DMS53 (cell line): ENCODE measurements around the gene SURF6.
"Not testable (repeated sequence)": the region's sequence is repeated elsewhere in the genome, so short reads cannot be mapped to it uniquely, and the experiment has no call there.

ENCODE experiments used
- DNase-seq: peaks from one replicate; lab custom pipeline; 2025; lab: John Stamatoyannopoulos, UW

The SURF6 gene

GRCh38 chr9:133327021-133327420 is 9.0 kb downstream of the SURF6 start:
- not testable (repeated sequence) for DNase-seq

GRCh38 chr9:133323991-133324703 is 11.8 kb downstream of the SURF6 start:
- DNase-seq: no peak

GRCh38 chr9:133323211-133323610 is 12.8 kb downstream of the SURF6 start:
- no peak for DNase-seq

GRCh38 chr9:133322701-133323100 is 13.3 kb downstream of the SURF6 start:
- no peak for DNase-seq

- no peak for DNase-seq
Measured at GRCh38 chr9:133321411-133321935, 14.5 kb downstream of the SURF6 start.

- no peak for DNase-seq
Measured at GRCh38 chr9:133320421-133320881, 15.5 kb downstream of the SURF6 start.

- not testable (repeated sequence) for DNase-seq
Measured at GRCh38 chr9:133317551-133317950, 18.4 kb downstream of the SURF6 start.

GRCh38 chr9:133315997-133316396 is 20.0 kb downstream of the SURF6 start:
- DNase-seq: no peak

GRCh38 chr9:133309608-133310007 is 26.4 kb downstream of the SURF6 start:
- DNase-seq: no peak

- no peak for DNase-seq
Measured at GRCh38 chr9:133307301-133307700, 28.7 kb downstream of the SURF6 start.

GRCh38 chr9:133306242-133307204 is 29.5 kb downstream of the SURF6 start:
- DNase-seq: no peak

GRCh38 chr9:133305731-133306130 is 30.3 kb downstream of the SURF6 start:
- no peak for DNase-seq

- no peak for DNase-seq
Measured at GRCh38 chr9:133304477-133305377, 31.3 kb downstream of the SURF6 start.

GRCh38 chr9:133304158-133304470 is 31.9 kb downstream of the SURF6 start:
- no peak for DNase-seq

- no peak for DNase-seq
Measured at GRCh38 chr9:133303266-133304157, 32.5 kb downstream of the SURF6 start.

- no peak for DNase-seq
Measured at GRCh38 chr9:133301253-133302230, 34.4 kb downstream of the SURF6 start.

- DNase-seq: not testable (repeated sequence)
Measured at GRCh38 chr9:133299996-133300395, 36.0 kb downstream of the SURF6 start.

GRCh38 chr9:133294257-133294656 is 41.7 kb downstream of the SURF6 start:
- no peak for DNase-seq

GRCh38 chr9:133290751-133291302 is 45.2 kb downstream of the SURF6 start:
- DNase-seq: peak; percentile 25
